ENCODE data around the gene PWWP2B.
A peak's percentile ranks its signal among the peaks of the same experiment; 100 is the strongest.

Gene PWWP2B

GRCh38 chr10:132389433-132390169, 7.4 kb upstream of the PWWP2B start:
- Histone ChIP-seq H3K27me3 (ENCODE audit: insufficient read depth, low read length) (no peaks in the 10 kb centered on the region), H3K4me3 (ENCODE audit: low read depth, low read length) (no peak overlapping the region), H3K79me2 (ENCODE audit: control insufficient read depth, insufficient read depth, low read length, unreplicated experiment) (no peaks in the 10 kb centered on the region), H2AFZ (ENCODE audit: low read length, unreplicated experiment) (no peak overlapping the region), H3K27ac (ENCODE audit: low read depth, low read length) (no peak overlapping the region), H3K4me1 (ENCODE audit: control insufficient read depth, insufficient read depth, low read length, unreplicated experiment) (no peaks in the 10 kb centered on the region), H3K36me3 (ENCODE audit: insufficient read depth, low read length) (no peaks in the 10 kb centered on the region)

GRCh38 chr10:132390170-132390920, 6.7 kb upstream of the PWWP2B start:
- Histone ChIP-seq H3K36me3 (ENCODE audit: insufficient read depth, low read length) (no peaks in the 10 kb centered on the region), H3K27me3 (ENCODE audit: insufficient read depth, low read length) (no peaks in the 10 kb centered on the region), H3K4me3 (ENCODE audit: low read depth, low read length) (no peak overlapping the region), H2AFZ (ENCODE audit: low read length, unreplicated experiment) (no peak overlapping the region), H3K27ac (ENCODE audit: low read depth, low read length) (no peak overlapping the region), H3K79me2 (ENCODE audit: control insufficient read depth, insufficient read depth, low read length, unreplicated experiment) (no peaks in the 10 kb centered on the region), H3K4me1 (ENCODE audit: control insufficient read depth, insufficient read depth, low read length, unreplicated experiment) (peaks cover under 1% of the 10 kb centered on the region)

- H3K27me3 ChIP-seq (ENCODE audit: insufficient read depth, low read length): no peaks in the 10 kb centered on the region
- H3K27ac ChIP-seq (ENCODE audit: low read depth, low read length): no peak overlapping the region
Measured at GRCh38 chr10:132390921-132391675, 5.9 kb upstream of the PWWP2B start.

GRCh38 chr10:132391676-132392020, 5.4 kb upstream of the PWWP2B start:
- Histone ChIP-seq H3K36me3 (ENCODE audit: insufficient read depth, low read length) (no peaks in the 10 kb centered on the region), H2AFZ (ENCODE audit: low read length, unreplicated experiment) (no peak overlapping the region), H3K27me3 (ENCODE audit: insufficient read depth, low read length) (no peaks in the 10 kb centered on the region), H3K79me2 (ENCODE audit: control insufficient read depth, insufficient read depth, low read length, unreplicated experiment) (no peaks in the 10 kb centered on the region), H3K4me3 (ENCODE audit: low read depth, low read length) (no peak overlapping the region), H3K27ac (ENCODE audit: low read depth, low read length) (no peak overlapping the region), H3K4me1 (ENCODE audit: control insufficient read depth, insufficient read depth, low read length, unreplicated experiment) (peaks cover 7% of the 10 kb centered on the region)

More at GRCh38 chr10:132390921-132391675, 5.9 kb upstream of the PWWP2B start:
- Histone ChIP-seq H3K79me2 (ENCODE audit: control insufficient read depth, insufficient read depth, low read length, unreplicated experiment) (no peaks in the 10 kb centered on the region), H2AFZ (ENCODE audit: low read length, unreplicated experiment) (no peak overlapping the region), H3K4me3 (ENCODE audit: low read depth, low read length) (no peak overlapping the region), H3K36me3 (ENCODE audit: insufficient read depth, low read length) (no peaks in the 10 kb centered on the region), H3K4me1 (ENCODE audit: control insufficient read depth, insufficient read depth, low read length, unreplicated experiment) (peaks cover 7% of the 10 kb centered on the region)

- H3K4me3 ChIP-seq (ENCODE audit: low read depth, low read length): no peak overlapping the region
- H3K4me1 ChIP-seq (ENCODE audit: control insufficient read depth, insufficient read depth, low read length, unreplicated experiment): peaks cover 7% of the 10 kb centered on the region
- H3K36me3 ChIP-seq (ENCODE audit: insufficient read depth, low read length): no peaks in the 10 kb centered on the region
- no peak overlapping the region for H3K27ac ChIP-seq (ENCODE audit: low read depth, low read length)
- no peaks in the 10 kb centered on the region for H3K79me2 ChIP-seq (ENCODE audit: control insufficient read depth, insufficient read depth, low read length, unreplicated experiment)
- no peak overlapping the region for H2AFZ ChIP-seq (ENCODE audit: low read length, unreplicated experiment)
- H3K27me3 ChIP-seq (ENCODE audit: insufficient read depth, low read length): no peaks in the 10 kb centered on the region
Measured at GRCh38 chr10:132392184-132392800, 4.7 kb upstream of the PWWP2B start.

GRCh38 chr10:132392811-132393694, 3.9 kb upstream of the PWWP2B start:
- Histone ChIP-seq H3K79me2 (ENCODE audit: control insufficient read depth, insufficient read depth, low read length, unreplicated experiment) (no peaks in the 10 kb centered on the region), H3K27me3 (ENCODE audit: insufficient read depth, low read length) (no peaks in the 10 kb centered on the region), H3K4me1 (ENCODE audit: control insufficient read depth, insufficient read depth, low read length, unreplicated experiment) (peaks cover 7% of the 10 kb centered on the region), H3K36me3 (ENCODE audit: insufficient read depth, low read length) (no peaks in the 10 kb centered on the region), H3K27ac (ENCODE audit: low read depth, low read length) (no peak overlapping the region), H3K4me3 (ENCODE audit: low read depth, low read length) (no peak overlapping the region), H2AFZ (ENCODE audit: low read length, unreplicated experiment) (no peak overlapping the region)

GRCh38 chr10:132393695-132394181, 3.3 kb upstream of the PWWP2B start:
- Histone ChIP-seq H3K27ac (ENCODE audit: low read depth, low read length) (no peak overlapping the region), H2AFZ (ENCODE audit: low read length, unreplicated experiment) (no peak overlapping the region), H3K27me3 (ENCODE audit: insufficient read depth, low read length) (no peaks in the 10 kb centered on the region), H3K4me3 (ENCODE audit: low read depth, low read length) (no peak overlapping the region), H3K4me1 (ENCODE audit: control insufficient read depth, insufficient read depth, low read length, unreplicated experiment) (peaks cover 12% of the 10 kb centered on the region), H3K36me3 (ENCODE audit: insufficient read depth, low read length) (no peaks in the 10 kb centered on the region), H3K79me2 (ENCODE audit: control insufficient read depth, insufficient read depth, low read length, unreplicated experiment) (no peaks in the 10 kb centered on the region)

- Histone ChIP-seq H3K4me1 (ENCODE audit: control insufficient read depth, insufficient read depth, low read length, unreplicated experiment) (peaks cover 12% of the 10 kb centered on the region), H3K4me3 (ENCODE audit: low read depth, low read length) (no peak overlapping the region), H3K27ac (ENCODE audit: low read depth, low read length) (no peak overlapping the region), H2AFZ (ENCODE audit: low read length, unreplicated experiment) (no peak overlapping the region), H3K79me2 (ENCODE audit: control insufficient read depth, insufficient read depth, low read length, unreplicated experiment) (no peaks in the 10 kb centered on the region), H3K27me3 (ENCODE audit: insufficient read depth, low read length) (no peaks in the 10 kb centered on the region), H3K36me3 (ENCODE audit: insufficient read depth, low read length) (no peaks in the 10 kb centered on the region)
Measured at GRCh38 chr10:132394201-132394811, 2.7 kb upstream of the PWWP2B start.

GRCh38 chr10:132394936-132395703, 1.9 kb upstream of the PWWP2B start:
- Histone ChIP-seq H3K36me3 (ENCODE audit: insufficient read depth, low read length) (no peaks in the 10 kb centered on the region), H3K79me2 (ENCODE audit: control insufficient read depth, insufficient read depth, low read length, unreplicated experiment) (peaks cover 5% of the 10 kb centered on the region), H3K4me1 (ENCODE audit: control insufficient read depth, insufficient read depth, low read length, unreplicated experiment) (peaks cover 12% of the 10 kb centered on the region), H3K27me3 (ENCODE audit: insufficient read depth, low read length) (no peaks in the 10 kb centered on the region), H3K4me3 (ENCODE audit: low read depth, low read length) (peak overlapping the region; percentile 71; the same call in 1 of the 2 replicates), H3K27ac (ENCODE audit: low read depth, low read length) (no peak overlapping the region), H2AFZ (ENCODE audit: low read length, unreplicated experiment) (no peak overlapping the region)
